Keratinocyte (primary cell): ENCODE data around the gene RASSF6. TPM values are rescaled to one million over a fixed set of nuclear protein-coding genes. Genes with fewer than 3 reads are reported as not detected.
"Not testable (repeated sequence)": the region's sequence is repeated elsewhere in the genome, so short reads cannot be mapped to it uniquely, and the experiment has no call there.

ENCODE experiments used
- DNase-seq: peaks from one replicate; pipeline ENCODE4 v3.0.0-alpha.2; 2011; ENCODE audit warnings: low read depth, missing footprints, low spot score
- FAIRE-seq: peaks from 2 replicates; lab custom pipeline; 2011; peaks lifted over from hg19 to GRCh38; lab: Jason Lieb, UNC
- H2AFZ ChIP-seq: 2 replicates; pipeline ENCODE4 v1.6.0; 2012; ENCODE audit warnings: low read length, control low read depth, inconsistent platforms; ENCODE audit not compliant: control insufficient read depth
- H3K27ac ChIP-seq: 2 replicates; pipeline ENCODE4 v1.5.1; 2011; ENCODE audit warnings: low read length; ENCODE audit not compliant: control insufficient read depth, insufficient read depth
- H3K27me3 ChIP-seq: 3 replicates; pipeline ENCODE4 v1.6.0; 2011; ENCODE audit warnings: low read length; ENCODE audit not compliant: control insufficient read depth, insufficient read depth; ENCODE audit errors: extremely low read depth
- H3K36me3 ChIP-seq, 2 experiments: 2 replicates in 1 of 2; 3 replicates in 1 of 2; pipeline ENCODE4 v1.5.1; 2011; ENCODE audit warnings: low read length in 2 of 2, mild to moderate bottlenecking in 1 of 2; ENCODE audit not compliant: control insufficient read depth in 2 of 2, insufficient read depth in 2 of 2; ENCODE audit errors: extremely low read depth in 1 of 2
- H3K4me1 ChIP-seq: 3 replicates; pipeline ENCODE4 v1.5.1; 2011; ENCODE audit warnings: low read length; ENCODE audit not compliant: control insufficient read depth, insufficient read depth; ENCODE audit errors: extremely low read depth
- H3K4me2 ChIP-seq: 3 replicates; pipeline ENCODE4 v1.6.0; 2011; ENCODE audit warnings: low read depth, low read length; ENCODE audit not compliant: control insufficient read depth, insufficient read depth; ENCODE audit errors: extremely low read depth
- H3K4me3 ChIP-seq, 3 experiments: fragments of 200-600 bp in 1 of 3; sonication (generic) in 1 of 3; 2 replicates in 2 of 3; 3 replicates in 1 of 3; pipeline ENCODE4 v1.5.1; 2011 to 2016; ENCODE audit warnings: low read length in 3 of 3, mild to moderate bottlenecking in 3 of 3, control low read depth in 2 of 3, inconsistent platforms in 1 of 3, low read depth in 1 of 3, mixed read lengths in 1 of 3, mixed run types in 1 of 3, moderate library complexity in 1 of 3; ENCODE audit not compliant: control insufficient read depth in 2 of 3, insufficient read depth in 2 of 3; ENCODE audit errors: extremely low read depth in 1 of 3
- H3K79me2 ChIP-seq: 2 replicates; pipeline ENCODE4 v1.6.0; 2012; ENCODE audit warnings: low read length; ENCODE audit not compliant: control insufficient read depth, insufficient read depth
- H3K9ac ChIP-seq: 3 replicates; pipeline ENCODE4 v1.6.0; 2011; ENCODE audit warnings: low read length; ENCODE audit not compliant: control insufficient read depth, insufficient read depth; ENCODE audit errors: extremely low read depth
- H3K9me1 ChIP-seq: 3 replicates; pipeline ENCODE4 v1.6.0; 2011; ENCODE audit warnings: low read length; ENCODE audit not compliant: control insufficient read depth, insufficient read depth; ENCODE audit errors: extremely low read depth
- H3K9me3 ChIP-seq: 2 replicates; pipeline ENCODE4 v1.5.1; 2012; ENCODE audit warnings: low read depth, low read length; ENCODE audit not compliant: control insufficient read depth
- H4K20me1 ChIP-seq: 3 replicates; pipeline ENCODE4 v1.6.0; 2011; ENCODE audit warnings: low read length; ENCODE audit not compliant: control insufficient read depth, insufficient read depth; ENCODE audit errors: extremely low read depth
- CTCF ChIP-seq, 3 experiments: IDR thresholded peaks in 1 of 3; conservative IDR thresholded peaks in 1 of 3; optimal IDR thresholded peaks in 1 of 3; 2 replicates in 2 of 3; 3 replicates in 1 of 3; pipeline versions ENCODE3 to v1.5.1; 2011; ENCODE audit warnings: low read length in 3 of 3, mild to moderate bottlenecking in 3 of 3, moderate library complexity in 2 of 3, control low read depth in 1 of 3, inconsistent platforms in 1 of 3; ENCODE audit not compliant: insufficient read depth in 2 of 3; ENCODE audit errors: extremely low read depth in 1 of 3
- EZH2 ChIP-seq: IDR thresholded peaks from one replicate; pipeline ENCODE4 v1.6.1; 2012; ENCODE audit warnings: inconsistent platforms, mild to moderate bottlenecking, low read length, moderate library complexity
- dilution Hi-C: fragments of 300-500 bp; cut with MboI; formaldehyde crosslinking; loops from one replicate; pipeline ENCODE4 v1.7.0; 2020; ENCODE audit warnings: low sequenced_read_pairs; ENCODE audit not compliant: extremely low pct_ligation_motif_present
- polyA plus RNA-seq, 5 experiments: library from polyadenylated mRNA; depleted of rRNA in 3 of 5; stranded (reverse) in 3 of 5; stranded (forward) in 1 of 5; unstranded in 1 of 5; fragments of >200 nt; gene quantifications; 1 replicate in 1 of 5; 2 replicates in 3 of 5; 3 replicates in 1 of 5; pipeline versions ENCODE4 v1.2.1 to v1.2.3, GENCODE V29; 2011 to 2012; ENCODE audit warnings: missing spikeins in 2 of 5, low read depth in 1 of 5, low replicate concordance in 1 of 5

Gene RASSF6
- polyA plus RNA-seq, 1 donor (not counting 4 experiments of a cell fraction or from before 2014, with no cell fraction given), result 4.4 TPM

- Histone ChIP-seq H2AFZ (no peak overlapping the region), H3K36me3 (no peaks in the 10 kb centered on the region), H3K9ac (no peak overlapping the region), H3K27me3 (no peaks in the 10 kb centered on the region), H3K4me3 (no peak overlapping the region), H3K79me2 (no peaks in the 10 kb centered on the region), H3K4me2 (no peak overlapping the region), H3K4me1 (peaks cover 5% of the 10 kb centered on the region), H4K20me1 (no peaks in the 10 kb centered on the region), H3K9me3 (no peaks in the 10 kb centered on the region), H3K27ac (no peak overlapping the region), H3K9me1 (no peaks in the 10 kb centered on the region)
- dilution Hi-C loops, result no loop called here
- TF ChIP-seq CTCF (optimal IDR thresholded peaks at IDR 0.05 in 1 of 3, IDR thresholded peaks at IDR 0.05 in 1 of 3, conservative IDR thresholded peaks at IDR 0.05 in 1 of 3; ENCODE audit: extremely low read depth in 1 of 3, insufficient read depth in 2 of 3, low read length in 3 of 3), result no peak
- DNase-seq, result no peak
- no peak for FAIRE-seq
Measured at GRCh38 chr4:73575660-73576059, 44.6 kb downstream of the RASSF6 start.

- no peaks in the 10 kb centered on the region for H3K9me3 ChIP-seq
- no peaks in the 10 kb centered on the region for H3K36me3 ChIP-seq
- no peak overlapping the region for H3K4me3 ChIP-seq
- peak; percentile 88 to 92 (median 92) for TF ChIP-seq CTCF (optimal IDR thresholded peaks at IDR 0.05 in 1 of 3, IDR thresholded peaks at IDR 0.05 in 1 of 3, conservative IDR thresholded peaks at IDR 0.05 in 1 of 3; ENCODE audit: extremely low read depth in 1 of 3, insufficient read depth in 2 of 3, low read length in 3 of 3)
- no peak for TF ChIP-seq EZH2
- peak; percentile 87 for FAIRE-seq
- H3K9ac ChIP-seq, result no peak overlapping the region
- H2AFZ ChIP-seq, result no peak overlapping the region
- dilution Hi-C loops, result no loop called here
- no peaks in the 10 kb centered on the region for H4K20me1 ChIP-seq
- H3K27me3 ChIP-seq, result no peaks in the 10 kb centered on the region
- H3K27ac ChIP-seq, result no peak overlapping the region
- no peak overlapping the region for H3K4me2 ChIP-seq
- no peaks in the 10 kb centered on the region for H3K9me1 ChIP-seq
- H3K4me1 ChIP-seq, result peaks cover 5% of the 10 kb centered on the region
- DNase-seq, result no peak
- no peaks in the 10 kb centered on the region for H3K79me2 ChIP-seq
Measured at GRCh38 chr4:73573794-73574528, 46.3 kb downstream of the RASSF6 start.

- H3K36me3 ChIP-seq, H3K79me2 ChIP-seq, H4K20me1 ChIP-seq, H3K9ac ChIP-seq, dilution Hi-C loops, H3K4me3 ChIP-seq, H3K4me2 ChIP-seq, H3K27me3 ChIP-seq, H3K27ac ChIP-seq, DNase-seq, H2AFZ ChIP-seq, H3K9me3 ChIP-seq, FAIRE-seq, H3K4me1 ChIP-seq, H3K9me1 ChIP-seq: not testable (repeated sequence)
Measured at GRCh38 chr4:73550865-73551264, 69.4 kb downstream of the RASSF6 start.
